NAMALWA (cell line): ENCODE measurements around the gene SLC22A23.
"Not testable (repeated sequence)": the region's sequence is repeated elsewhere in the genome, so short reads cannot be mapped to it uniquely, and the experiment has no call there.

ENCODE experiments used
- DNase-seq: peaks from one replicate; pipeline ENCODE4 v3.0.0-alpha.2; 2015; ENCODE audit warnings: low spot score

The SLC22A23 gene

GRCh38 chr6:3384241-3385143 is 72.4 kb downstream of the SLC22A23 start:
- DNase-seq = no peak

- DNase-seq = no peak
These were observed 73.3 kb downstream of the SLC22A23 start for GRCh38 chr6:3383525-3383924.

- DNase-seq = no peak
These were observed 74.2 kb downstream of the SLC22A23 start for GRCh38 chr6:3382326-3383279.

GRCh38 chr6:3381233-3381921 is 75.5 kb downstream of the SLC22A23 start:
- no peak for DNase-seq

GRCh38 chr6:3380344-3381232 is 76.3 kb downstream of the SLC22A23 start:
- no peak for DNase-seq

- DNase-seq = no peak
These were observed 77.3 kb downstream of the SLC22A23 start for GRCh38 chr6:3379482-3380060.

- DNase-seq = not testable (repeated sequence)
These were observed 78.0 kb downstream of the SLC22A23 start for GRCh38 chr6:3378808-3379207.

GRCh38 chr6:3378398-3378782 is 78.5 kb downstream of the SLC22A23 start:
- not testable (repeated sequence) for DNase-seq

- DNase-seq = no peak
These were observed 79.1 kb downstream of the SLC22A23 start for GRCh38 chr6:3377536-3378397.

GRCh38 chr6:3376893-3377535 is 79.8 kb downstream of the SLC22A23 start:
- no peak for DNase-seq

- no peak for DNase-seq
These were observed 80.8 kb downstream of the SLC22A23 start for GRCh38 chr6:3376064-3376463.

GRCh38 chr6:3373597-3374203 is 83.2 kb downstream of the SLC22A23 start:
- no peak for DNase-seq

GRCh38 chr6:3372912-3373554 is 83.8 kb downstream of the SLC22A23 start:
- no peak for DNase-seq

GRCh38 chr6:3372184-3372846 is 84.5 kb downstream of the SLC22A23 start:
- no peak for DNase-seq

- DNase-seq = no peak
These were observed 85.5 kb downstream of the SLC22A23 start for GRCh38 chr6:3371222-3371949.

- DNase-seq = no peak
These were observed 86.3 kb downstream of the SLC22A23 start for GRCh38 chr6:3370361-3371221.
